NB4 (cell line): ENCODE measurements around the gene GPR176.

Experiments
- CTCF ChIP-seq: IDR thresholded peaks from one replicate; pipeline ENCODE4 v1.5.1; 2012; ENCODE audit warnings: low read depth, low read length
- POLR2A ChIP-seq: IDR thresholded peaks from 2 replicates; pipeline ENCODE4 v1.6.1; 2011; ENCODE audit warnings: mild to moderate bottlenecking; ENCODE audit not compliant: insufficient read length; ENCODE audit errors: extremely low read depth

DNA sequence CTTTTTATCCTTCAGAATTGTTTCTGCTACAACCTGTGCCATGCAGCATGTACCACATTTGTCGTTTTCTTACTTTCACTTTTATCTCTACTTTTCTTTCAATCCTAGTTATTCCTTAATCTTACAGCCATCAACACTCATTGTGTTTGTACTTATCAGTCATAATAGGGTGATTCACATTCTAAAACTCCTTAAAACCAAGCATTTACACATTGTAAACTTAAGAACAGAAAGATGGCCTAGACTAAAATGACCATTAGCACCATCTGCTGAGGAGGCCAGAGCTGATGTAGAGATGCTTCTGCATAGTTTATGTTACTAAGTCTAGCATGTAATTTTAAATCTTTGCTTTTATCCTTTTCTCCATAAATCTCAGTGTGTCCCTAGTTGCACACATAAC, 39.3 kb upstream of the GPR176 start:
- TF ChIP-seq CTCF (no peak), POLR2A (no peak)
